ENCODE data around the gene GID8. TPM values are rescaled to one million over a fixed set of nuclear protein-coding genes. Genes with fewer than 3 reads are reported as not detected.
"Not testable (repeated sequence)": the region's sequence is repeated elsewhere in the genome, so short reads cannot be mapped to it uniquely, and the experiment has no call there.

GID8 gene
- total and polyA plus RNA-seq, 7 donors: 17.4 to 36.5 (median 25.9) TPM

- intact Hi-C loops (cut with DNase I): loop anchor here (10.0 kb wide), 1 partner anchor 256 kb away; the partner anchor contains the start of gene YTHDF1
- H3K36me3 ChIP-seq: peaks cover 0 to 3% (median 0%) of the 10 kb centered on the region in 4 donors
- H3K27ac ChIP-seq: no peak overlapping the region
- DNase-seq: no peak
- no peak overlapping the region for H3K4me3 ChIP-seq
- 79 to 89% methylated on average over 10 of the region's 10 CpGs for WGBS, 2 donors
- H3K4me1 ChIP-seq: peaks cover 0 to 13% (median 13%) of the 10 kb centered on the region in 4 donors
- H3K27me3 ChIP-seq: no peaks in the 10 kb centered on the region
- H3K9me3 ChIP-seq: no peaks in the 10 kb centered on the region
- TF ChIP-seq EP300 (IDR thresholded peaks at IDR 0.05) (no peak), CTCF (IDR thresholded peaks at IDR 0.05) (no peak), POLR2AphosphoS5 (IDR thresholded peaks at IDR 0.05) (no peak), POLR2A (IDR thresholded peaks at IDR 0.05) (no peak)
Observed at GRCh38 chr20:62958388-62959100, 20.6 kb downstream of the GID8 start.

DNA sequence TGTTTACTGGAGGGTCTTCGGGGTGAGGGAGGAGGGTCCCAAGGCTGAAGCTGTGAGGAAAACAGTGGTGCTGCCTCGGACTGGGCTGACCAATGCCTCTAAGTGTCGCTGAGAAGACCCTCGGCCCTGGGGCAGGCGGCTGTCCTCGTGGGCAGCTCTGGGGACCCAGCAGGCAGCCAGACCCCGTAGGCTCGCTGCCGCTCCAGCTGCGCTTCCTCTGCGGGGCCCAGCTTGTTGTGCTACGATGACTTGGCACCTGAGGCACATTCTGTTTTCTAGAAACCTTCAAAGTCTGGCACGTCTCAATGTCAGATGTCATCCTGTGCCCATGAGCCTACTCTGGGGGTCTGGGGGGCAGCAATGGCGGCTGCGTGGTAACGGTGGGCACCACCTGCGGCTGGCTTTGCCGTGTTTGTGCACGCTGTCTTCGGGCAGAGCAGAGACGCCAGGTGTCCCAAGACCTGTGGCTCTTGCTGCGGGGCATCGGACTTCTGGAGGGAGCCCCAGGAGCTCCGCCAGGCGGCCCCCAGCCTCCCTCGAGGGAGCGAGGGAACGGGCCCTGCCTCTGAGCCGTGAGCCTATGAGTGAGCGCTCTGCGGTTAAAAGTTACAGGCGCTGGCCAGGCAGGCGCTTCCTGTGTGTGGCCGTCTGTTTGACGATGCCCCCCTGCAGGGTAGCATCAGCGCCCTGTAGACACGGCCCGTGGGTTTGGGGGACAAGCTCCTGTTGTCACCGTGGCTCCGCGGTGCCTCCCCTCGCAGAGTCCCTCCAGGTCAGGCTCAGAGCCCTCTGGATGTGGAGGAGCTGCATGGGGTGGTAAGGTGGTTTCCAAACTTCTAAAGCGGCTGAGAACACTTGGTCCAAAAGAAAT, 21.4 kb downstream of the GID8 start:
- 61 to 89% methylated on average over 43 of the region's 43 CpGs for WGBS, 2 donors
- no peaks in the 10 kb centered on the region for H3K9me3 ChIP-seq
- no peak overlapping the region for H3K27ac ChIP-seq
- intact Hi-C loops (cut with DNase I): loop anchor here (10.0 kb wide), 1 partner anchor 255 kb away; the partner anchor contains the start of gene YTHDF1
- H3K36me3 ChIP-seq: peaks cover 0 to 11% (median 3%) of the 10 kb centered on the region in 4 donors
- TF ChIP-seq CTCF (IDR thresholded peaks at IDR 0.05) (no peak), EP300 (IDR thresholded peaks at IDR 0.05) (no peak), POLR2AphosphoS5 (IDR thresholded peaks at IDR 0.05) (no peak), POLR2A (IDR thresholded peaks at IDR 0.05) (no peak)
- H3K4me1 ChIP-seq: peaks cover 0 to 6% (median 5%) of the 10 kb centered on the region in 4 donors
- no peaks in the 10 kb centered on the region for H3K27me3 ChIP-seq
- no peak for DNase-seq
- H3K4me3 ChIP-seq: no peak overlapping the region

DNA sequence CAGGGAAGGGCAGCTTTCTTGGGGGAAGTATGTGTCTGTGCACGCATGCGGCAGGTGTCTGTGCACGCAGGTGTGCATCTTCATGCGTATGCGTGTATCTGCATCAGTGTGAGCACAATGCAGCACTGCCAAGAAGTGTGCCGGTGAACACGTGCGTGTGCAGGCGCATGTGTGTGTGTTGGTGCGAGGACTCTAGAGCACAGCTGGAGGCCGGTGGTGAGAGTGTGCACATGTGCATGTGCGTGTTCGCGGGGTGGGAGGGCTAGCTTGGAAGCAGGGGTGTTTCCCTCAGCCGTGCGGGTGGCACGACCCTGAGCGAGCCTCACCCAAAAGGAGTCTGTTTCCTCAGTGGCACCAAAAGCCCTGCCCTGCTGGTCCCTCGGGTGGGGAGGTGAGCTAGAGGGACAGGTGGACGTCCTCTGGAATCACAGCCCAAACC, 22.1 kb downstream of the GID8 start:
- no peak for DNase-seq
- 91 to 94% methylated on average over 20 of the region's 20 CpGs for WGBS, 2 donors
- no peaks in the 10 kb centered on the region for H3K4me1 ChIP-seq
- H3K27ac ChIP-seq: no peak overlapping the region
- H3K4me3 ChIP-seq: no peak overlapping the region
- no peaks in the 10 kb centered on the region for H3K27me3 ChIP-seq
- H3K36me3 ChIP-seq: peaks cover 0 to 12% (median 3%) of the 10 kb centered on the region in 4 donors
- TF ChIP-seq CTCF (IDR thresholded peaks at IDR 0.05) (no peak), POLR2AphosphoS5 (IDR thresholded peaks at IDR 0.05) (no peak), EP300 (IDR thresholded peaks at IDR 0.05) (no peak), POLR2A (IDR thresholded peaks at IDR 0.05) (no peak)
- H3K9me3 ChIP-seq: no peaks in the 10 kb centered on the region
- intact Hi-C loops (cut with DNase I): loop anchor here (10.0 kb wide), 1 partner anchor 255 kb away; the partner anchor contains the start of gene YTHDF1

DNA sequence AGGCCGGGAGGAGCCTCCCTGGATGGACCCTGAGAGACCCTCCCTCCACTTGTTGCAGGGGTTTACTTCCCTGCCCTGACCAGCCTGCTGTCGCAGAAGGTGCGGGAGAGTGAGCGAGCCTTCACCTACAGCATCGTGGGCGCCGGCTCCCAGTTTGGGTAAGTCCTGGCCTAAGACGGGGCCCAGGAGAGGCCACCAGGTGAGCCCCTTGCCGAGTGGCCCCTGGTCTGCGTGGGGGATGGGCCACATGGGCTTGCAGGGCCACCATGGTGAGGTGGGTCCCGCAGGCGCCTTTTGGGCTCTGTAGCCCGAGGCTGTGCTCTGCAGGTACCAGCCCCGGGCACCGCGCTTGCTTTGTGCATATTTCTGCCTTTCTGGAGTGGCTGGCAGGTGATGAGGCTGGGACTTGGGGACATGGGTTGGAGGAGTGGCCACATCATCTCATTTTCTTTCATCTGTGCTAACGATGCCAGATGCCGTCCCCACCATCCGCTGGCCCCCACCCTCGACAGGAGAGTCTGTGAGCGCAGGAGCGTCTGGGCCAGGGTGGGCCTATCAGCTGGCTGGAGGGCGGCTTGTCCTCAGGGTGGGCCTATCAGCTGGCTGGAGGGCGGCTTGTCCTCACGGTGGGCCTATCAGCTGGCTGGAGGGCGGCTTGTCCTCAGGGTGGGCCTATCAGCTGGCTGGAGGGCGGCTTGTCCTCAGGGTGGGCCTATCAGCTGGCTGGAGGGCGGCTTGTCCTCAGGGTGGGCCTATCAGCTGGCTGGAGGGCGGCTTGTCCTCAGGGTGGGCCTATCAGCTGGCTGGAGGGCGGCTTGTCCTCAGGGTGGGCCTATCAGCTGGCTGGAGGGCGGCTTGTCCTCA, 22.7 kb downstream of the GID8 start:
- H3K27me3 ChIP-seq; H3K4me1 ChIP-seq; DNase-seq; H3K27ac ChIP-seq; H3K9me3 ChIP-seq; intact Hi-C loops (cut with DNase I); H3K4me3 ChIP-seq: not testable (repeated sequence)
- 92 to 95% methylated on average over 24 to 27 of the region's 31 CpGs for WGBS, 2 donors
- H3K36me3 ChIP-seq: peaks cover 0 to 12% (median 3%) of the 10 kb centered on the region in 4 donors
